Neural crest cell (in vitro differentiated cells): ENCODE measurements around the gene USP47. TPM values are rescaled to one million over a fixed set of nuclear protein-coding genes. Genes with fewer than 3 reads are reported as not detected.

Experiments used
- DNase-seq: peaks from one replicate; pipeline ENCODE4 v3.0.0; 2021; ENCODE audit warnings: low read depth, mixed read lengths, low spot score
- H3K27ac Mint-ChIP-seq: one replicate; pipeline ENCODE4 v1.8.0; 2021; ENCODE audit warnings: mild to moderate bottlenecking, mixed read lengths; ENCODE audit not compliant: unreplicated experiment
- H3K27me3 Mint-ChIP-seq: 2 replicates; pipeline ENCODE4 v1.8.0; 2021; ENCODE audit warnings: low read depth, mild to moderate bottlenecking, mixed read lengths
- H3K36me3 Mint-ChIP-seq: 2 replicates; pipeline ENCODE4 v1.8.0; 2021; ENCODE audit warnings: low read depth, mild to moderate bottlenecking, mixed read lengths
- H3K4me1 Mint-ChIP-seq: 2 replicates; pipeline ENCODE4 v1.8.0; 2021; ENCODE audit warnings: mixed read lengths
- H3K4me3 Mint-ChIP-seq: one replicate; pipeline ENCODE4 v1.8.0; 2021; ENCODE audit warnings: mild to moderate bottlenecking, mixed read lengths
- H3K9me3 Mint-ChIP-seq: 2 replicates; pipeline ENCODE4 v1.8.0; 2021; ENCODE audit warnings: mixed read lengths
- total RNA-seq: library from RNA; stranded (reverse); gene quantifications from 2 replicates; pipeline ENCODE4 v1.2.1, GENCODE V29; 2021
- TF ChIP-seq, protein P1 (sequence below): fragments of 200-600 bp; sonication (generic); conservative IDR thresholded peaks from 2 replicates; pipeline ENCODE4 v1.5.0; 2021; ENCODE audit warnings: antibody characterized with exemption, mild to moderate bottlenecking

Gene USP47
- total RNA-seq, 1 donor from 2014 or later, result 58.9 TPM

DNA sequence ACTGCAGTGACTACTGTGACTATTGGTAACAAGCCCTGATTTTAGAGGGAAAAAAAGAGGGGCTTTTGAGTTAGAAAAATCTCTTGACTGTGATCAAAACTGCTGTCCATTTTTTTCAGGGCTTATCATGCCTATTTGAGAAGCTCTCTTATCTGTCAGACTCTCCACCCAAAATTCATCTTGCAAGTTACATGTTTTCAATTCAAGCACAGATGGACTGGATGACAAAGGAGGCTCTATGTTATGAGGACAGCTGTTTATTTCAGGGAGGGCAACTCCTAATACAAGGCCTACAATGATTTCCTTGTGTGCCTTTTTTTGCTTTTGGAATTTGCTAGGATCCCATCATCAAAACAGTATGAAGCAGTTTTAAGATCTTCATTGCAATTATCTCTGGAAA lies 35.2 kb upstream of the USP47 start:
- no peak for DNase-seq
- peaks cover 26% of the 10 kb centered on the region for H3K4me1 Mint-ChIP-seq
- H3K9me3 Mint-ChIP-seq, result peaks cover 3% of the 10 kb centered on the region
- no peaks in the 10 kb centered on the region for H3K36me3 Mint-ChIP-seq
- peak overlapping the region; percentile 5 for H3K4me3 Mint-ChIP-seq
- peak overlapping the region; percentile 83 for H3K27ac Mint-ChIP-seq
- TF ChIP-seq, protein P1, sequence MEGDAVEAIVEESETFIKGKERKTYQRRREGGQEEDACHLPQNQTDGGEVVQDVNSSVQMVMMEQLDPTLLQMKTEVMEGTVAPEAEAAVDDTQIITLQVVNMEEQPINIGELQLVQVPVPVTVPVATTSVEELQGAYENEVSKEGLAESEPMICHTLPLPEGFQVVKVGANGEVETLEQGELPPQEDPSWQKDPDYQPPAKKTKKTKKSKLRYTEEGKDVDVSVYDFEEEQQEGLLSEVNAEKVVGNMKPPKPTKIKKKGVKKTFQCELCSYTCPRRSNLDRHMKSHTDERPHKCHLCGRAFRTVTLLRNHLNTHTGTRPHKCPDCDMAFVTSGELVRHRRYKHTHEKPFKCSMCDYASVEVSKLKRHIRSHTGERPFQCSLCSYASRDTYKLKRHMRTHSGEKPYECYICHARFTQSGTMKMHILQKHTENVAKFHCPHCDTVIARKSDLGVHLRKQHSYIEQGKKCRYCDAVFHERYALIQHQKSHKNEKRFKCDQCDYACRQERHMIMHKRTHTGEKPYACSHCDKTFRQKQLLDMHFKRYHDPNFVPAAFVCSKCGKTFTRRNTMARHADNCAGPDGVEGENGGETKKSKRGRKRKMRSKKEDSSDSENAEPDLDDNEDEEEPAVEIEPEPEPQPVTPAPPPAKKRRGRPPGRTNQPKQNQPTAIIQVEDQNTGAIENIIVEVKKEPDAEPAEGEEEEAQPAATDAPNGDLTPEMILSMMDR, result no peak
- no peaks in the 10 kb centered on the region for H3K27me3 Mint-ChIP-seq

- no peak overlapping the region for H3K4me3 Mint-ChIP-seq
- no peaks in the 10 kb centered on the region for H3K36me3 Mint-ChIP-seq
- no peak overlapping the region for H3K27ac Mint-ChIP-seq
- H3K9me3 Mint-ChIP-seq, result no peaks in the 10 kb centered on the region
- no peak for DNase-seq
- TF ChIP-seq, protein P1, result no peak
- no peaks in the 10 kb centered on the region for H3K27me3 Mint-ChIP-seq
- peaks cover 26% of the 10 kb centered on the region for H3K4me1 Mint-ChIP-seq
Measured at GRCh38 chr11:11807811-11808782, 33.7 kb upstream of the USP47 start.

DNA sequence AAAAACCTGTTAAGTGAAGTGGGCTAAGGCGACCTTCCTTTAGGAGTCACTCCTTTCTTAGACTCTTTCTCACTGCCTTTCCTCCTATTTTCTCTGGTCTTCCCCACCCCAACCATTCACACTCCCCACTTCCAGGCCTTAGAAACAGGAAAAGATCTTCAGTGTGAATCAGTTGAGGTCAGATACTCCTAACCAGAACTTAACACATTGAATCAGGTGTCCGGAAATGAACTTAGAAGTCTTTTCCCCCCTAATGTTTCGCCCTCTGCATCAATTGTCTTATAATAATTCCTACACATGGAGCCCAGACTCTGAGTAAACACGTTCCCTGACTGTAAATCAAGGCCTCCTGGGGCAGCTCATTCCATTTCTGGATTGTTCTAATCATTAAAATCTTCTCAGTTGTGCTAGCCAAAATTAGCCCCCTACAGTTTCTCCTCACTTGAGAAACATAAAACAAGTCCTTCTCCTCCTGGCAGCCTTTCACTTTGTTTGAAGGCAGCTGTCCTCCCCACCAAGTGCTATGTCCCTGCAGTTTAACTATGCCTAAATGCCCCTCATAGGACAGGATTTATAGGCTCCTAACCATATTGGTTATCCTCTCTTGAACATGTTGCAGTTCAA lies 32.7 kb upstream of the USP47 start:
- Mint-ChIP-seq H3K4me1 (peaks cover 26% of the 10 kb centered on the region), H3K9me3 (no peaks in the 10 kb centered on the region), H3K27me3 (no peaks in the 10 kb centered on the region), H3K36me3 (no peaks in the 10 kb centered on the region), H3K4me3 (no peak overlapping the region), H3K27ac (peak overlapping the region; percentile 1)
- DNase-seq, result no peak
- TF ChIP-seq, protein P1, result no peak

GRCh38 chr11:11810764-11811726 lies 30.7 kb upstream of the USP47 start:
- TF ChIP-seq, protein P1, result no peak
- no peak overlapping the region for H3K4me3 Mint-ChIP-seq
- no peak for DNase-seq
- no peaks in the 10 kb centered on the region for H3K27me3 Mint-ChIP-seq
- H3K27ac Mint-ChIP-seq, result no peak overlapping the region
- H3K9me3 Mint-ChIP-seq, result no peaks in the 10 kb centered on the region
- no peaks in the 10 kb centered on the region for H3K36me3 Mint-ChIP-seq
- peaks cover 24% of the 10 kb centered on the region for H3K4me1 Mint-ChIP-seq
